ENCODE measurements around the gene CERS1.

The CERS1 gene

DNA sequence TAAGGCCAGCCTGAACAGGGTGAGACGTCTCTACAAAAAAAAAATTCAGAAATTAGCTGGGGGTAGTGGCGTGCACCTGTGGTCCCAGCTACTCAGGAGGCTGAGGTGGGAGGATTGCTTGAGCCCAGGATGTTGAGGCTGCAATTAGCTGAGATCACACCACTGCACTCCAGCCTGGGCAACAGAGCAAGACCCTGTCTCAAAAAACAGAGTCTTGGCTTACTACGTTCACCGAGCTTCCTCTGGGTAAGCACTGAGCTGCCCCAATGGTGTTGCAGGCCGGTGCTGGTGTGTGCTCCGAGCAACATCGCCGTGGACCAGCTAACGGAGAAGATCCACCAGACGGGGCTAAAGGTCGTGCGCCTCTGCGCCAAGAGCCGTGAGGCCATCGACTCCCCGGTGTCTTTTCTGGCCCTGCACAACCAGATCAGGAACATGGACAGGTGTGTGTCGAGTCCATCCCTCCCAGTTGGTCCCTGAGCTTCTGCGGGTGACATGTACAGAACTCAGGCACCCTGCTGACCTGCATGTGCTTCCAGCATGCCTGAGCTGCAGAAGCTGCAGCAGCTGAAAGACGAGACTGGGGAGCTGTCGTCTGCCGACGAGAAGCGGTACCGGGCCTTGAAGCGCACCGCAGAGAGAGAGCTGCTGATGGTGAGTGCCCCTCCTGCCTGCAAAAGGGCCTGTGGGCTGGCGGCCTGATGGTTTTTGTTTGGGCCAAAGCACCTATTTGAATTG lies 40.1 kb downstream of the CERS1 start:
- no peak for FAIRE-seq

DNA sequence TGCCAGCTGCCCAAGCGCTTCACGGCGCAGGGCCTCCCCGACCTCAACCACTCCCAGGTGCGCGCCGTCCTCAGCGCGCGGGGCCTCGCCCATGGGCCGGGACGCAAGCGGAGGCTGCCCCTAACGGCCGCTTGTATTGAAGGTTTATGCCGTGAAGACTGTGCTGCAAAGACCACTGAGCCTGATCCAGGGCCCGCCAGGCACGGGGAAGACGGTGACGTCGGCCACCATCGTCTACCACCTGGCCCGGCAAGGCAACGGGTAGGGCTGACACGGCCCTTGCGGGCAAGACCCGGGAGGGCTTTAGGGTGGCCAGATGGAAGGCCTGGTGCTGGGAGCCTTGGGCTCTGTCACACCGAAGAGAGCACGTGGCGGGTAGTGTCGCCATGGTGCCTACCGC lies 41.0 kb downstream of the CERS1 start:
- FAIRE-seq, result no peak

DNA sequence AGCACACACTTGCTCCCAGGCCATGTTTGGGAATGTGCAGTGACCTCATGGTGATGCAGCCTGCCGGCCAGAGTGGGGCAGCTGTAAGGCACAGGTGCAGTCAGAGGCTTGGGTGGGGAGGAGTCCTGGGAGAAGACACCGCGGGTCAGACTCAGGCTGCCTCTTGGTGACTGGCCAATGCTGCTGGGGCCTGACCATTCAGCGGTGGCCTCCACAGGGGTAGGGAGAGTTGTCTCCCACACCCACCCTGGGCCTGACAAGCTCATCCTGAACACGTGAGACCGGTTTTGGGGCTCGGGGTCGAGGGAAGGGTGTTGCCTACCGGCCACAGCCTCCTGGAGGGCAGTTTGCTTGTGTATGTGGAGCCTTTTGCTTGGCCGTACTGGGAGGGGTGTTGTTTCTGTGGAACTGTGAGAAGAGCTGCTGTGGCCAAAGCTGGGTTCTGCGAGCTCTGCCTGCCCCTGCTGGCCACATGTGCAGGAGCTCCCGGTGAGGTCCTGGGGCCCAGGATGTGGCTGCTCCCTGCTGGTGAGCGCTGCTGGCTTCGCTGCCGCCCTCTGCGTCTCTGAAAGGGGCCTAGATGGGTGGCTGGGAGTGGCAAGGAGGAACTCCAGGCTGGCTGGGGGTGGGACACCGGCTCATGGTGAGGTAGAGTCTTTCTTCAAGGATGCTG lies 42.1 kb downstream of the CERS1 start:
- no peak for FAIRE-seq

DNA sequence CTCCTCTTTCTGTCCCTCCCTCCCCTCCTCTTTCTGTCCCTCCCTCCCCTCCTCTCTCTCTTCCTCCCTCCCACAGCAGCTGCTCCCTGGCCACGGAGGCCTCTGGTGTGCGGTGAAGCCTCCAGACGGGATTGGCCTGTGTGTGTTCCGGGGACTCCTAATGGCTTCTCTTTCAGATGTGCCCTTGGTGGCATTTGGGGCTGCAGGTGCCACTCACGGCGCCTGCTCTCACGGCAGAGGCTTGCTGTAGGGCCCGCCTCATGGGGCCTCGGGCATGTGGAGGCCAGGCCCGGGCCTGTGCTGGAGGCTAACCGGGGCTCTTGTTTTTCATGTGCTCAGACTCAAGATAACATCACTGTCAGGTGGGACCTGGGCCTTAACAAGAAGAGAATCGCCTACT lies 43.3 kb downstream of the CERS1 start:
- no peak for FAIRE-seq

DNA sequence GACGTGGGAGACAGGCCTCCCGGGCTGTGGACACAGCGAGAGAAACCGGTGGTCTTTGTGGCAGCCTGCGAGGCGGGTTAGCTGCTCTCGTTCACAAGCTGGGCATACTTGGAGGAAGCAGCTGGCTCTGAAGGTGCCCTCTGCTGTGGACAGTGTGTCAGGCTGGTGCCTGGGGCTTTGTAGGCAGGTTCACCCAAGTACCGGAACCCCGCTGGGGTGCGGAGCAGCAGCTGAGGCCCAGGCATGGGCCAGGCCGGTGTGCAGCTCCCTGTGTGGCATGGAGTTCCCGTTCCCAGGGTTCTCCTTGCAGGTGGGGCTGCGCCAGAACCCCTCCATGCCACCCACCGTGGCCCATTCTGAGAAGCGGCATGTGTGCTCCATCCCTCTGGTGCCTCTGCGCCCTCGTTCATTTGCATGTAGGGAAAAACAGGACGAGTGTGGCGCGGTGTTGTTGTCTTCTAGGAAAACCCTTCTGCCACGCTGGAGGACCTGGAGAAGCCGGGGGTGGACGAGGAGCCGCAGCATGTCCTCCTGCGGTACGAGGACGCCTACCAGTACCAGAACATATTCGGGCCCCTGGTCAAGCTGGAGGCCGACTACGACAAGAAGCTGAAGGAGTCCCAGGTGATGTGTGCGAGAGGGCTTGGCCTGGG lies 44.2 kb downstream of the CERS1 start:
- no peak for FAIRE-seq

DNA sequence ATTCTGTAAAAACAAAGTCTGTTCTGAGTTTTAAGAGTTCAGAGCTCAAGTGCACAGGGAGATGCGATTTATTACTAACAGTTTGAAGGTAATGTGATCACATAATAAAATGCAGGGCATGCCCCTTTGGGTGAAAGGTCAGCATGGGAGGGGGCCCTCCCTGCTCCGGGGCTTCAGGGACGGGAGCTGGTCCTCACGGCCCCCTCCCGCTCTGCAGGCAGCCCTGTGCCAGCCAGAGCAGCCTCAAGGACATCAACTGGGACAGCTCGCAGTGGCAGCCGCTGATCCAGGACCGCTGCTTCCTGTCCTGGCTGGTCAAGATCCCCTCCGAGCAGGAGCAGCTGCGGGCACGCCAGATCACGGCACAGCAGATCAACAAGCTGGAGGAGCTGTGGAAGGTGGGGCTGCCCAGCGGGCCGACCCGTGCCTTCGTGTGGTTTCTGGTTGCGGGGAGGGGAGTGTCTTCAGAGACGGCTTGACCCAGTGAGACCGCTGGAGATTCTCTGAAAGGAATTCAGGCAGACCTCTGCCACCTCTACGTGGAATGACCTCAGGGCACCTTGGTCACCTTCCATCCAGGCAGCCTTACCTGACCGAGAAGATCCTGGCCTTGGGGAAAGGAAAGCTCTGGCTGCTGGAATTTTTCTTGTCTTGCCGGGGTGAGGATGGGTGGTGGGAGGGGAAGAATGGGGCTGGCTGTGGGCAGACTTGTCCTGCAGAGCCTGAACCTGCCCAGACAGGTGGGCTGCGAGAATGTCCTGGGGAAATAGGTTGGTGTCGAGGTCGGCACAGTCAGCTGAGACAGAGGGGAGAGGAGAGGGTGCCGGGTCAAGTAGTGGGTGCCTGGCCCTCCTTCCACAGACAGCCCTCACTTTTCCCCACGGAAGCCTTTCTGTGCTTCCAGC lies 45.2 kb downstream of the CERS1 start:
- FAIRE-seq, result no peak

DNA sequence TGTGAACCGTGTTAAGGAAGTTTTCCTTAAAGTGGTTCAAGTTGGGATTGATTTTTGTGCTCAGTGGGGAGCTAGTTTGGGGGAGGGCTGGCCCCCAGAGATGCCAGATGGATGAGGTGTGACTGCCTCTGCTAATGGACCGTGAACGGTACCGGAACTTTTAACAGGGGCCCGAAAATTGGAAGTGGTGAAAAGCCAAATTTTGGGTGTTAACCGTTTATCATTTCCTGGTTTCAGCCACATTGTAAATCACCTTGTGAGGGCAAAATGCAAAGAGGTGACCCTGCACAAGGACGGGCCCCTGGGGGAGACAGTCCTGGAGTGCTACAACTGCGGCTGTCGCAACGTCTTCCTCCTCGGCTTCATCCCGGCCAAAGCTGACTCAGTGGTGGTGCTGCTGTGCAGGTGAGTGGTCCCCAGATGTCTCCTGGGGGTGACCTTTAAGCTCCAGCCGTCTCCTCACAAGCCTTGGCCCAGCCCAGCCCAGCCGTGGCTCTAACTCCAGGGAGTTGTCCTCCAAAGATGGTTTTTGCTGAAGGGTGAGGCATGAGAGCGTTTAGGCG lies 46.0 kb downstream of the CERS1 start:
- FAIRE-seq, result no peak

DNA sequence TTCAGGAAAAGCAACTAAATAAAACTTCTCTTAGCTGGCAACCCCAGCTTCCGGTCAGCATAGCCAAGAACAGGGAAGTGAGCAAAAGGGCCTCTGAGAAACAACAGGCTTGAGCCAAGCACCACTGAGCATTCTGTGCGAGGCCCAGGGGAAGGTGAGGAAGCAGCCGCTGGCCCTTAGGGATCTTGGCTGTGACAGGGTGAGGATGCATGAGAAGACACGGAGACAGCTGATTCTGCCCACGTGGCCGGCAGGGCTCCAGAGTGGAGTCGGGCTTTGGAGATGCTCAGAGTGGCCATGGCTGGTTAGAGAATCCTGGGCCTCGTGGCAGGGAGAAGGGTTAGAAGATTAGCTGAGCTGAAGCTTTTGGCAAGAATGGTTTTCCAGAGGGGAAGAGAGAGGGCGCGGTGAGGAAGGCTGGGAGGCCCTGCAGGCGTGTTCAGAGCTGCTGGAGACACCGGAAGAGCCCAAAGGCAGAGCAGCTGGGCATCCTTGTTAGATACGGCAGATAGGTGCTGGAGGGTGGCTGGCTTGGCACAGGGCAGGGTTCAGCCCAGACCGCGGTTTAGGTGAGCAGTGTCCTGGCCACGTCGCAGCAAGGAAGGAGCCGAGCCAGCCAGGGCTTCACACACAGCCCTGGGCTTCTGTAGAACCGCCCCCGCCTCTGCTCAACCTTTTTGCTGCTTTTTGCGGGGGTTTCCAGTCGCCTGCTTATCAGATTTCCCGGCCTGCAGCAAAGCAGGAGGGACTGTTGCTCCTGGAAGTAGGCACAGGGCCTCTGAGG lies 46.9 kb downstream of the CERS1 start:
- FAIRE-seq, result no peak

DNA sequence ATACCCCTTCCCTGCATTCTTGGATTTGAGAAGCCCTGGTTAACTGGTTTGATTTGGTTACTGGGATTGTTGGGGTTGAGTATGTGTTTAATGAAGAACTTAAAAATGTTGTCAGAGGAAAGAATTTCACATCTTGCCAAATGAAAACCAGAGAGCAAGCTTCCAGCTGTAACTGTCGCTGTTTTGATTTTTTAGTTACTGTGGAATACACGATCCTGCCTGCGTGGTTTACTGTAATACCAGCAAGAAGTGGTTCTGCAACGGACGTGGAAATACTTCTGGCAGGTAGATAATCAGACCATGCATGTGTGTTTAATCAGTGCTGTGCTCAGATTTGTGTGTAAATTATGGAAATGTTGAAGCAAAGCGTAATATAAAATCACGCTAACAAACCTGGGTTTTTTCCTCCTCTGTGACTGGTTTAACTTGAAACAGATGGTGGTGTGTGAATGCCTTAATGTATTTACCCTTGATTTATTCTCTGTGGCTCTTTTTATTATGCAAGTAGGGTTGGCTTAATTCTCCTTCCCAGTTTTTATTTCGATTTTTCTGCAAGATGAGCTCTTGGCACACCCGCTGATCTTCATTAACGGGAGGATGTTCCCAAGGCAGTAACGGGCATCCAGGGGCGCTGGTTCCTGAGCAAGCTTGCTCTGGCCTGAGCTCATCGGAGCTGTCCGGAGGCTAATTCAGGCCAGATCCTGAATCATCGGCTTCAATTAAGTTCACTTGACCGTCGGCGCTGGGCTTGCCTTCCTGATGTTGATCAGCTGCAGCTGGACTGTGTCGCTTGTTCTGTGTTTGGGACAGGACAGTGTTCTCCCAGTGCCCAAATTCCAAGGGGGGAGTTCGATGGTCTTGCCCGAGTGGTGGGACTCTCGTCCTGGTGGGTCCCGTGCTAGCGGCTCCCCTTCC lies 48.2 kb downstream of the CERS1 start:
- no peak for FAIRE-seq

DNA sequence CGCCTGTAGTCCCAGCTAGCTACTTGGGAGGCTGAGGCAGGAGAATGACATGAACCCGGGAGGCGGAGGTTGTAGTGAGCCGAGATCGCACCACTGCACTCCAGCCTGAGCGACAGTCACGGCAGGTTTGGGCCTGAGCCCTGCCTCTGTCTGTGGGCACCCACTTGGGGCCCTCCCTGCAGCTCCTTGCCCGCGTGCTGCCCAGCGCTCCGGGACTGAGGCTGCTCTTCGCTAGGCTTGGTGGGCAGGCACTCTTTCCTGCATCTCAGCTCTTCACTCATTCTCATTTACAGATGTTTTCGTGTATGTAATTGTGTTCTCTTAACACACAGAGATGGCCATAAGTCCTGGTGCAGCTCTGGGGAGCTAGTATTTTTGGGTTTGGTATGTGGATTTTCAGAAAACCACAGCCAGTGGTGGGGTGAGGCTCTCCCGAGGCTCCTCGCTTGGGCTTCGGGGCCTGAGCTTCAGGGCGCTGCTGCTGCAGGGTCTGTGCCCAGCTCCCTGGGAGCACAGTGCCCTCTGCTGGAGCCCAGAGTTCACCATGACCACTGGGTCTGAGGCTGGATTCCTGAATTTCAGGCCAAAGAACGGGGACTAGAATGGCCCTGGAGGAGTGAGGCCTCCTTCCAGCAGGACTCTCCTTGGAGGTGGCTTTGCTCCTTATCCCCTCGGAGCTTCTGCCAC lies 49.0 kb downstream of the CERS1 start:
- FAIRE-seq, result no peak

DNA sequence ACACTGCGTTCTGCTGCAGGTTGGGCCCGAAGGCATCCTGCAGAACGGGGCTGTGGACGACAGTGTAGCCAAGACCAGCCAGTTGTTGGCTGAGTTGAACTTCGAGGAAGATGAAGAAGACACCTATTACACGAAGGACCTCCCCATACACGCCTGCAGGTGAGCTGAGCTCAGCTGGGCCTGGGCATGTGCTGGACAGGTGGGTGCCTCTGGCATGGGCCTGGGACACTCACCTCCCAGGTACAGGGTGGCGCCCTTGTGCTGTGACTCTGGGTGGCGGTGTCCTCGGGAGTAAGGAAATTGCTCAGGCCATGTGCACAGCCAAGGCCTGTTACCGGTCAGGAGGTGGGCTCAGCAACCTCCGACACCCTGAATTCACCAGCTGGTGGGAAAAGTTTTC lies 50.0 kb downstream of the CERS1 start:
- no peak for FAIRE-seq

DNA sequence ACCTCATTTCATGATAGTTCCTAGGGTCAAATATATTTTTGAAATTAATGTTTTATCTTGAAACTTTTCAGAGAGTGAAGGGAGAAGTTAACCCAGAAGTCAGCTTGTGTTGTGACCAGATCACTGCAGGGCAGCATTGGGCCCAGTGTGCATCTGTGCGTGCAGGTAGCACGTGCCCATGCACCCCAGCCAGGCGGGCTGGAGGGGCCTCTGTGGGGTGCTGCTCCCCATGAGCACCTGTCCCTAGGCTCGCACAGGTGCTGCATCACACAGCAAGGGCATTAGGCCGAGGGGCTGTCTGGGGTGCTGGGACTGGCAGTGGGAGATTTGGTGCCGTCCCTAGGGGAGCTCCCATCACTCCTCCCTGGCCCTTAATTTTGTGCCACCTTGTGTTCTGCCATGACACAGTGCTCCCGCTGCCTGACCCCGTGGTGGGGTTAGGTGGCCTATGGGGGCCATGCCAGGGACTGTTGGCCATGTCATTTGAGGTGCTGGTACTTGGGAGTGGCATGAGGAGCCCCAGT lies 51.1 kb downstream of the CERS1 start:
- FAIRE-seq, result no peak

DNA sequence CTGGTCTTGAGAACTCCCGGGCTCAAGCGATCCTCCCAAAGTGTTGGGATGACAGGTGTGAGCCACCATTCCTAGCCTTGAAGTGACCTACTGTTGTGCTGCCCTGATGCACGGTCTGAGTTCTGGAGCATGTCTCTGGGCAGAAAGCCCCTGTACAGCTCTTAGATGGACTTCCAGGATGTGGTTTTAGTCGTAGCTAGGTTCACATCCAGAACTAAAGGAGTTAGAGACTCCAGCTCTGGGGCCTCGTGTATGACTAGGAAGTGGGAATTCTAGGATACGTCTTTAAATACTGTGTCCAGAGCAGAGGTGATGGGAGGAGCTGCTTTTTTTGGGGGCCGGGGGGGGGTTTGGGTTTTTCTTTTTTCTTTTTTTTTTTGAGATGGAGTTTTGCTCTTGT lies 52.0 kb downstream of the CERS1 start:
- no peak for FAIRE-seq

DNA sequence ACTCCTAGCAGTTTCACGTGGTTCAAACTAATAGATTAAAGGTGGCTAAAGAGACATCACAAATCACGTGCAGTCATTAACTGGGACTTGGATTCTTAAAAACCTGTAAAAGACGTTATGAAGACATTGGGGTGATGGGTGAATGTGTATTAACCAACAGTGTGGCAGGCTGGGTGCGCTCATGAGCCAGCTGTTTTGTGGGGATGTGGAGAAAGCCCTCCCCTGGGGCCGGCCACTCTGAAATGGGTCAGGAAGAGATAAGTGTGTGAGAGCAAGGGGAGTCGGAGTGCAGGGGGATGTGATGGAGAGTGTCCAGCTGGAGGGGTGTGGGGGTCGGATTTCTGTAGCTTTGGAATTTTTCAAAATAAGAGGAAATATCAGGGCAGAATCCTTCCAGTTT lies 53.8 kb downstream of the CERS1 start:
- FAIRE-seq, result no peak

DNA sequence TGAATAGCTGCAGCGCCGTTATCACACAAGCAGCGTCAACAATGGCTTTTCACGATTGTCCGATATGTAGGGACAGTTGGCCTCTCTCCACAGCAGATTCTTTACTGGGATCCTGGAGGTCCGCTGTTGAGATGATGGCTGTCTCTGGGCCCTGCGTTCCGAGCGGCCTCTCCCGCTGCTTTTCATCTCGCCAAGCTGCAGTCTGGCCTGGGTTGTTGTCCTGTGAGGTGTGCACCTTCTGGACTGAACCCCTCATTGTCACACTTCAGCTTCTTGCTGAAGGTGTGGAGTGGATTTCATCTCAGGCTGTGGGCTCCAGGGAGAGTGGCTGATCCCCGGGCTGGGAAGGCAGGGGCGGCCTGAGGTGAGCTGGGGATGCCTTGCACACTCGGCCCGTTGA lies 54.6 kb downstream of the CERS1 start:
- FAIRE-seq, result no peak

DNA sequence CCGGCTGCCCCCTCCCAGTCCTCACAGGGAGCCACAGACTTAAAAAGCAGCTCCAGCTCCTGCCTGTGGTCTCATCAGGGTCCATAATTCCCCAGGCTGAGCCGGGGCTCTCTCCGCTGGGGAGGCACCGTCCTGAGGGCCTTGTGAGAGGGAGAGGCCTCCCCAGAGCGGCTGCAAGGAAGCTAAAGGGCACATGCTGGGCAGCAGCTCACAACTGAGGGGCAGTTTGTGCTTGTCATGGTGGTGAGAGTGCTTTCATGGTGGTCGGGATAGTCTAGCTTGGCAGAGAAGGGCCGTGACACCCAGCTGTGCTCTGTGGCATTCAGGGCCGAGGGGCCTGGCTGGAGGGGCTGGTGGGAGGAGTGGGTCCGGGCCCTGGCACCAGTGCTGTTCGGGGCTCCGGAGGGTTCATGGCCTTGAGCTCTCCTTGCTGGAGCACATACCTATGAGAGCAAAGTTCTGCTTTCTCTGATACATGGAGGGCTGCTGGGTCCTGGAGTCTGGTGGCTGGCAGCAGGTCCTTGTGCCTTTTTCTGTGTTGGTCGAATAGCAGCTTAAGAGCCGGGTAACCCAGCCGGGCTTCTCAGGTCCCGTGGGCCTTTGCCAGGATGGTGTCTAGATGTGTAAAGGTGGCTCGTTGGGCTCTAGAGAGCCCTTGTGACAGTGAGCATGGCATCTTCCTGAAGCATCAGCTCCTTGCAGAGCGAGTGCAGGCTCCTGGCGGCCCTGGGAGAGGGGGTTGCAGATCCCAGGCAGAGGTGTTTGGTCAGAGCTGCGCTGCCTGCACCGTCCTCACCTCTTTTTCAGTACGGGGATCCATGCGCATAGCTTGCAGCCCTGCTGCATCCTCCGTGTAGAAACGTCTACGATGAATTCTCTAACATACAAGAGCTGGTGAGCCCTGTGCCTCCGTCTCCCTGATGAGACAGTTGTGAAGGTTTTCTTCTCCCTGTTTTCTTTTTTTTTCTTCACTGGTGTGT lies 55.4 kb downstream of the CERS1 start:
- no peak for FAIRE-seq

DNA sequence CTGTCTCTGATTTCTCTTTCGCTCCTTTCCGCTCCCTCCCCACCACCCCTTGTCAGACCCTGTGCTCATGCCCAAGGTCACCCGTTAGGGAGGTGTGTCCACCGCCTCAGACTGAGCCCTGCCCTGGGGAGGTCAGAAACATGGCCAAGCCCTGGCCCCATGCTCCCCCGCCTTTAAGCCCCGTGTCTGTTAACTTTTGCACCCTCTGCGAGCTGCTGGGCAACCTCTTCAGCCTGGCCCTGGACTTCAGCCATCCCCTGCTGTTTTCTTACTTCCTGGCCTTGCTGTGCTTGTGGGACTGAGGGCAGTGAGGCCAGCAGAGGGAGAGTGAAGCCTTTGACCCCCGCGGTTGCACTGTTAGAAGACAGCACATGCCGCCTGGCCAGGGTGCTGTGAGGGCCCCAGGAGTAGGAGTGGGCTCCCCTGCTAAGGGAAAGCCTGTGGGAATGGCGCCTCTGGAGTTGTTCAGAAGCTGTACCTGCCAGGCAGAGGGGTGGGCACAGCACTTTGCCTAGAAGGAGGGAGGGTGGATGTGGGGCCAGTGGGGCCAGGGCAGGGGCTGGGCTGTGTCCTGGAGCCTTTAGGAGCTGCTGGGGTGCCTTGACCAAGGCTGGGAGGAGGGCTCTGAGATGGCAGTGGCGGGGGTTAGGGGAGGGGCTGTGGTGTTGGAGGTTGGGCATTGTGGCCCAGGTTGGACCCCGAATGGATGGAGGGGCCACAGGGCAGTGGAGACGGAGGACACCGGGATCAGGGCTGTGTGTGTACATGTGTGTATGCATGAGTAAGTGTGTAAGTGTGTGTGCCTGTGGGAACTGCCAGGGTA lies 56.3 kb downstream of the CERS1 start:
- FAIRE-seq, result no peak

DNA sequence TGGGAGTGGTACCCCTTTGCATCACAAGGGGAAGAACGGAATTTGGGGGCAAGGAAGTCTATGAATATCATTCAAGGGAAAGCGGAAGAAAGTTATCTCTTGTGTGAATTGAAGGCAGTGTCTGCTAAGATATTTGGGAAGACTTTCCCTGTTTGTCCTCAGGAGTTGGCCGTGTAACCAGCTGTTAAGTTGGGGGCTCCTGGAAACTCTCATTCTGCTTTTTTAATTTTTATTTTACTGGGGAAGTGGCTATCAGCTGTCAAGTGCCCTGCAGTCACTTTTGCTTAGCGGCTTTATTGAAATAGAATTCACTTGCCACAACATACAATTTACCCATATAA lies 61.3 kb downstream of the CERS1 start:
- FAIRE-seq, result no peak
